ENCODE measurements around the gene NABP1. TPM values are rescaled to one million over a fixed set of nuclear protein-coding genes. Genes with fewer than 3 reads are reported as not detected.

NABP1 gene
- polyA plus RNA-seq, 1 donor from 2014 or later: 1.5 TPM

DNA sequence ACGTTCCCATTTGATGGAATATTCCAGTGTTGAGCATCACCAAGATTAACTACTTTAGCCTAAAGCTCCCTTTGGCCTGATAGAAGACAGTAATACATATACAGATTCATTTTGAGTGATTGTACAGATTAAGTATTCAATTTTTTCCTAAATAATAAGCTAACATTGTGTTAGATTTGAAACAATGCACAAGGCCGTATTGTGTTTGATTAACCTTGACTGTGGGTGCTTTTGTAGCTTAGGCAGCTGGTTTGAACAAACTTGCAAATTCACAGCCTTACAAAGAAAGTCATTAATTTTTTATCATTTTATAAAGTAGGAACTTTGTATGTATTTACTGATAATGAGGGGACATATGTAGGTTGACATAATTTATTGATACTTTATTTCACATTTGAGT is 29.6 kb downstream of the NABP1 start:
- H3K9ac ChIP-seq (ENCODE audit: low read length): no peak overlapping the region
- no peaks in the 10 kb centered on the region for H3K9me2 ChIP-seq (ENCODE audit: insufficient read depth, low read length)
- H3F3A ChIP-seq (ENCODE audit: insufficient read depth, low read length, poor library complexity, severe bottlenecking): no peaks in the 10 kb centered on the region
- no peaks in the 10 kb centered on the region for H3K27me3 ChIP-seq (ENCODE audit: insufficient read depth, low read depth, low read length)
- H3K27ac ChIP-seq (ENCODE audit: low read length): no peak overlapping the region
- no peak overlapping the region for H2AFZ ChIP-seq (ENCODE audit: low read depth, low read length)
- no peaks in the 10 kb centered on the region for H3K79me2 ChIP-seq (replicated peaks; ENCODE audit: insufficient read depth, low read length)
- no peaks in the 10 kb centered on the region for H3K9me3 ChIP-seq (ENCODE audit: low read length)
- H3K4me3 ChIP-seq (ENCODE audit: low read length): no peak overlapping the region
- H3K4me2 ChIP-seq (ENCODE audit: low read length): no peak overlapping the region
- H3K36me3 ChIP-seq (ENCODE audit: insufficient read depth, low read length): no peaks in the 10 kb centered on the region
- TF ChIP-seq SMC3 (conservative IDR thresholded peaks at IDR 0.05; ENCODE audit: poor library complexity) (no peak), EZH2 (IDR thresholded peaks at IDR 0.05; ENCODE audit: borderline replicate concordance, insufficient read depth, low read length, poor library complexity, severe bottlenecking) (no peak), MXI1 (conservative IDR thresholded peaks at IDR 0.05; ENCODE audit: poor library complexity, severe bottlenecking) (no peak), POLR2AphosphoS5 (IDR thresholded peaks at IDR 0.05) (no peak), TAF1 (IDR thresholded peaks at IDR 0.05; ENCODE audit: low read depth) (no peak), EP300 (conservative IDR thresholded peaks at IDR 0.05; ENCODE audit: poor library complexity, severe bottlenecking) (no peak), RAD21 (conservative IDR thresholded peaks at IDR 0.05) (no peak)
- TF ChIP-seq, protein P1, sequence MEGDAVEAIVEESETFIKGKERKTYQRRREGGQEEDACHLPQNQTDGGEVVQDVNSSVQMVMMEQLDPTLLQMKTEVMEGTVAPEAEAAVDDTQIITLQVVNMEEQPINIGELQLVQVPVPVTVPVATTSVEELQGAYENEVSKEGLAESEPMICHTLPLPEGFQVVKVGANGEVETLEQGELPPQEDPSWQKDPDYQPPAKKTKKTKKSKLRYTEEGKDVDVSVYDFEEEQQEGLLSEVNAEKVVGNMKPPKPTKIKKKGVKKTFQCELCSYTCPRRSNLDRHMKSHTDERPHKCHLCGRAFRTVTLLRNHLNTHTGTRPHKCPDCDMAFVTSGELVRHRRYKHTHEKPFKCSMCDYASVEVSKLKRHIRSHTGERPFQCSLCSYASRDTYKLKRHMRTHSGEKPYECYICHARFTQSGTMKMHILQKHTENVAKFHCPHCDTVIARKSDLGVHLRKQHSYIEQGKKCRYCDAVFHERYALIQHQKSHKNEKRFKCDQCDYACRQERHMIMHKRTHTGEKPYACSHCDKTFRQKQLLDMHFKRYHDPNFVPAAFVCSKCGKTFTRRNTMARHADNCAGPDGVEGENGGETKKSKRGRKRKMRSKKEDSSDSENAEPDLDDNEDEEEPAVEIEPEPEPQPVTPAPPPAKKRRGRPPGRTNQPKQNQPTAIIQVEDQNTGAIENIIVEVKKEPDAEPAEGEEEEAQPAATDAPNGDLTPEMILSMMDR (IDR thresholded peaks at IDR 0.05; ENCODE audit: poor library complexity, severe bottlenecking): no peak
- TF ChIP-seq, protein P2, sequence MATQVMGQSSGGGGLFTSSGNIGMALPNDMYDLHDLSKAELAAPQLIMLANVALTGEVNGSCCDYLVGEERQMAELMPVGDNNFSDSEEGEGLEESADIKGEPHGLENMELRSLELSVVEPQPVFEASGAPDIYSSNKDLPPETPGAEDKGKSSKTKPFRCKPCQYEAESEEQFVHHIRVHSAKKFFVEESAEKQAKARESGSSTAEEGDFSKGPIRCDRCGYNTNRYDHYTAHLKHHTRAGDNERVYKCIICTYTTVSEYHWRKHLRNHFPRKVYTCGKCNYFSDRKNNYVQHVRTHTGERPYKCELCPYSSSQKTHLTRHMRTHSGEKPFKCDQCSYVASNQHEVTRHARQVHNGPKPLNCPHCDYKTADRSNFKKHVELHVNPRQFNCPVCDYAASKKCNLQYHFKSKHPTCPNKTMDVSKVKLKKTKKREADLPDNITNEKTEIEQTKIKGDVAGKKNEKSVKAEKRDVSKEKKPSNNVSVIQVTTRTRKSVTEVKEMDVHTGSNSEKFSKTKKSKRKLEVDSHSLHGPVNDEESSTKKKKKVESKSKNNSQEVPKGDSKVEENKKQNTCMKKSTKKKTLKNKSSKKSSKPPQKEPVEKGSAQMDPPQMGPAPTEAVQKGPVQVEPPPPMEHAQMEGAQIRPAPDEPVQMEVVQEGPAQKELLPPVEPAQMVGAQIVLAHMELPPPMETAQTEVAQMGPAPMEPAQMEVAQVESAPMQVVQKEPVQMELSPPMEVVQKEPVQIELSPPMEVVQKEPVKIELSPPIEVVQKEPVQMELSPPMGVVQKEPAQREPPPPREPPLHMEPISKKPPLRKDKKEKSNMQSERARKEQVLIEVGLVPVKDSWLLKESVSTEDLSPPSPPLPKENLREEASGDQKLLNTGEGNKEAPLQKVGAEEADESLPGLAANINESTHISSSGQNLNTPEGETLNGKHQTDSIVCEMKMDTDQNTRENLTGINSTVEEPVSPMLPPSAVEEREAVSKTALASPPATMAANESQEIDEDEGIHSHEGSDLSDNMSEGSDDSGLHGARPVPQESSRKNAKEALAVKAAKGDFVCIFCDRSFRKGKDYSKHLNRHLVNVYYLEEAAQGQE (IDR thresholded peaks at IDR 0.05; ENCODE audit: borderline replicate concordance): no peak
- H4K20me1 ChIP-seq (ENCODE audit: insufficient read depth): no peaks in the 10 kb centered on the region

DNA sequence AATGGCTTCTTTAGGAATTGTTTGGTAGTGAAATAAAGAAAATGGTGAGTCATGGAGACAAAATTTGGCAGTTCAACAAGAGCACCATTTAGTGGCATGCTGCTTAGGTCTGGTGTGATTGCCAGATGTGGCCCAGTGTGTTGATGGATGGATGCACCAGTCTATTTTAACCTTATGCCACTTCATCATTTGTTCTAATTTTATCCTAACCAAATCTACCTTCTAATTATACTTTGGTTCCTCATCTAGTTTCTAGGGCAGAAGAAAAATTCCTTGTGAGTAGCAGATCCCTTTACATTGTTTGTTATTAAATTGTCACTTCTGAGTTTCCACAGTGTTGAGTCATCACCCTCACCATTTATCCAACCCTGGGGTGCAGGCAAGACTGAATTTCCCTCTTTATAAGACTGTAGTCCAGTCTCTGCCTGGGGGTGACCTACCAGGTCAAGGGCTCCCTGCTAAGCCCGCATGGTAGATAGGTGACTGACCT is 32.5 kb downstream of the NABP1 start:
- Histone ChIP-seq H3K4me2 (ENCODE audit: low read length) (no peak overlapping the region), H3K9me2 (ENCODE audit: insufficient read depth, low read length) (no peaks in the 10 kb centered on the region)

More for the DNA sequence above, 32.5 kb downstream of the NABP1 start:
- H3F3A ChIP-seq (ENCODE audit: insufficient read depth, low read length, poor library complexity, severe bottlenecking): no peaks in the 10 kb centered on the region
- H2AFZ ChIP-seq (ENCODE audit: low read depth, low read length): no peak overlapping the region
- H3K27me3 ChIP-seq (ENCODE audit: insufficient read depth, low read depth, low read length): no peaks in the 10 kb centered on the region
- H3K36me3 ChIP-seq (ENCODE audit: insufficient read depth, low read length): no peaks in the 10 kb centered on the region
- H3K4me3 ChIP-seq (ENCODE audit: low read length): no peak overlapping the region
- H3K9me3 ChIP-seq (ENCODE audit: low read length): no peaks in the 10 kb centered on the region
- no peaks in the 10 kb centered on the region for H4K20me1 ChIP-seq (ENCODE audit: insufficient read depth)
- no peaks in the 10 kb centered on the region for H3K79me2 ChIP-seq (replicated peaks; ENCODE audit: insufficient read depth, low read length)
- TF ChIP-seq, protein P1 (IDR thresholded peaks at IDR 0.05; ENCODE audit: poor library complexity, severe bottlenecking): no peak
- no peak for TF ChIP-seq POLR2AphosphoS5 (IDR thresholded peaks at IDR 0.05)
- TF ChIP-seq, protein P2 (IDR thresholded peaks at IDR 0.05; ENCODE audit: borderline replicate concordance): no peak
- TF ChIP-seq SMC3 (conservative IDR thresholded peaks at IDR 0.05; ENCODE audit: poor library complexity): no peak
- no peak for TF ChIP-seq EZH2 (IDR thresholded peaks at IDR 0.05; ENCODE audit: borderline replicate concordance, insufficient read depth, low read length, poor library complexity, severe bottlenecking)
- TF ChIP-seq MXI1 (conservative IDR thresholded peaks at IDR 0.05; ENCODE audit: poor library complexity, severe bottlenecking): no peak
- no peak for TF ChIP-seq EP300 (conservative IDR thresholded peaks at IDR 0.05; ENCODE audit: poor library complexity, severe bottlenecking)
- TF ChIP-seq RAD21 (conservative IDR thresholded peaks at IDR 0.05): no peak
- TF ChIP-seq TAF1 (IDR thresholded peaks at IDR 0.05; ENCODE audit: low read depth): no peak
- H3K9ac ChIP-seq (ENCODE audit: low read length): no peak overlapping the region
- no peak overlapping the region for H3K27ac ChIP-seq (ENCODE audit: low read length)

All from neural cell (in vitro differentiated cells).